ENCODE measurements around the gene IL31RA.

The IL31RA gene

DNA sequence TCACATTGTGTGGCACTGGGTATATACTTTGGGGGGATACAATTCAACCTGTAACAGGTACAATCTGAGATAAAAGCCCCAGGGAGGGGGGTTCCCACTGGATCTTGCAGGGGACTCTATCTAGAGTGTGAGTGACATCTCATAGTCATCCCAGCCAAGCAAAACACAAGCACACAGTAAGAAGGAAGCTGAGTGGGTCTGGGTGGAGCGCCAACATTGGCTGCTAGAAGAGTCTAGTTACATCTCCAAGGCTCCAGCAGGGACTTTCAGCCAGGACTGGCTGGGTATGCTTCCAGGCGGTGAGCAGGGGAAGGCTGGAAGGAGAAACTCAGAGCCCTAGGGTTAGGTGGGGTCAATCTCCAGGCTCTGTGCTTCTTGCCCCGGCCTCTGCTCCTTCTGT, 53.0 kb downstream of the IL31RA start:
- no peak for DNase-seq

DNA sequence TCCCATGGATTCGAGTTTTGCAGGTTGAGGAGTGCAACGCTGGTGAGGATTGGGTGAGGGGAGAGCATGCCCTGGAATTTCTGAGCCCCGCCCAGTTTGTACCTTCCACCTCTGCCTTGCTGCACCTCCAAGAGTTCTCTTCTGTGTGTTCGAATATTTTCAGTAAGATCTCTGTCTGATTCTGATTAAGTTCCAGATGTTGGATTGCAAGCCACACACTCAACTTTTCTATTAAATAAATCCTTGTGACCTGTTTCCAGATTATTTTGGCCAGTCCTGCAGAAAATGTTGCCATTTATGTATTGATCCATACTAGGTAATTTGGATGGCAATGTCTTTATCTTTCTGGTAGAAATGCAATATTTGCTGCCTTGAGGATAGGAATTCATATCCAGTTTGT, 54.1 kb downstream of the IL31RA start:
- no peak for DNase-seq

DNA sequence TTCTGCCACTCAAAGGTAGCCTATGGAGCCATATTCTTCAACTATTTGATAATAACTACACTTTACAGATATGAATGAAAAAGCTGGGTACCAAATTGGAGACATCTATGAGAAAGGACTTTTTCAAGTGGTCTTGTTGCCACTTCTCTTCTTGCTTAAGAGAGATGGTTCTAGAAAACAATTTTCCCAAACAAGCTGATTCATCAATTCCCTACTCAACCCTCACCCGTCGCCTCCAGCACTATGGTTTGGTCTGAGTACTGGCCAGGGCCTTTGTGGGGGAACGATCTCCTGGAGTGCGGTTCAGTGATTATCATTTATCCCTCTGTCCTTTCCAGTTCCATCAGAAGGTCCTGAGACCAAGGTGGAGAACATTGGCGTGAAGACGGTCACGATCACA, 56.8 kb downstream of the IL31RA start:
- no peak for DNase-seq

DNA sequence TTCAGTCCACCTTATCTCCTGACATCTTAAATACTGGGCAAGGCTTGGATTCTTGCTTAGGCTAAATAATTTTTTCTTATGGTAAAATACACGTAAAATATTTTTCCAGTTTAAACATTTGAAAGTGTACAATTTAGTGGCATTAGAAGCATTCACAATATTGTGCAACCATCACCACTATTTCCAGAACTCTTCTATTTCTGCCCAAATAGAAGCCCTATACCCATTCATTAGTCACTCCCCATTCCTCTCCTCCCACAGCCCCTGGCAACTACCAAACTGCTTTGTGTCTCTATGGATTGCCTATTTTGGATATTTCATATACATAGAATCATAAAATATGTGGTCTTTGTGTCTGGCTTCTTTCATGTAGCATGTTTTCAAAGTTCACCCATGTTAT, 57.6 kb downstream of the IL31RA start:
- no peak for DNase-seq

DNA sequence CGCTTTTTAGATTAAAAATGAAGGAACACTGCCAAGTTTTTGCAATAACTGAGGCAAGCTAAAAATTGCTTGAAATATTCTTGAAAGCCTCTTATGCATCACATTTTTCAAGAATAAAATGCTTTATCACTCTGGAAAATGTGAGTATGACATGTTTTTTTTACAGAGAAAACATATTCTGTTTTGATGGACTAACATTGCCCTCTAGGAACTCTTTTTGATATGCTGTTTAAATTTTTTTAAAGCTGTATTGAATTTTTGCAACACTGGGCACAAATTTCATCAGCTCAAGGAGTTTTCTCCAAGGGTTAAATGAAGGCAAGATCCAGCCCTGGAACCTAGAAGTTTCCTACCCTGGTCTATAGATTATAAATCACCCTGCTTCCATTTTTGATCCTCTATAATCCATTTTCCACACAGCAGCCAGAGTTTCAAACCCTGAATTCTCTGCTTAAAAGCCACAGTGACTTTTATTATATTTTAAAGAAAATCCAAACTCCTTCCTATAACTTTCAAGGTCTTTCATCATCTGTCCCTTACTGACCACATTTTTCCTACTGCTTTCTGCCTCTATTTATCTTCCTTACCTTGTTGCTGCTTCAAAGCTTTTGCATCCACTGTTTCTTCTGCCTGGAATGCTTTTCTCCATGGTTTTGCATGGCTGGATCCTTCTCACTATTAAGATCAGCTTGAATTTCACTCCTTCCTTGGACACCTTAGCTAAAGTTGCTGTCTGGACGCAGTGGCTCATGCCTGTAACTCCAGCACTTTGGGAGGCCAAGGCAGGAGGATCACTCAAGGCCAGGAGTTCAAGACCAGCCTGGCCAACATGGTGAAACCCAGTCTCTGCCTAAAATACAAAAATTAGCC, 60.9 kb downstream of the IL31RA start:
- DNase-seq: no peak

DNA sequence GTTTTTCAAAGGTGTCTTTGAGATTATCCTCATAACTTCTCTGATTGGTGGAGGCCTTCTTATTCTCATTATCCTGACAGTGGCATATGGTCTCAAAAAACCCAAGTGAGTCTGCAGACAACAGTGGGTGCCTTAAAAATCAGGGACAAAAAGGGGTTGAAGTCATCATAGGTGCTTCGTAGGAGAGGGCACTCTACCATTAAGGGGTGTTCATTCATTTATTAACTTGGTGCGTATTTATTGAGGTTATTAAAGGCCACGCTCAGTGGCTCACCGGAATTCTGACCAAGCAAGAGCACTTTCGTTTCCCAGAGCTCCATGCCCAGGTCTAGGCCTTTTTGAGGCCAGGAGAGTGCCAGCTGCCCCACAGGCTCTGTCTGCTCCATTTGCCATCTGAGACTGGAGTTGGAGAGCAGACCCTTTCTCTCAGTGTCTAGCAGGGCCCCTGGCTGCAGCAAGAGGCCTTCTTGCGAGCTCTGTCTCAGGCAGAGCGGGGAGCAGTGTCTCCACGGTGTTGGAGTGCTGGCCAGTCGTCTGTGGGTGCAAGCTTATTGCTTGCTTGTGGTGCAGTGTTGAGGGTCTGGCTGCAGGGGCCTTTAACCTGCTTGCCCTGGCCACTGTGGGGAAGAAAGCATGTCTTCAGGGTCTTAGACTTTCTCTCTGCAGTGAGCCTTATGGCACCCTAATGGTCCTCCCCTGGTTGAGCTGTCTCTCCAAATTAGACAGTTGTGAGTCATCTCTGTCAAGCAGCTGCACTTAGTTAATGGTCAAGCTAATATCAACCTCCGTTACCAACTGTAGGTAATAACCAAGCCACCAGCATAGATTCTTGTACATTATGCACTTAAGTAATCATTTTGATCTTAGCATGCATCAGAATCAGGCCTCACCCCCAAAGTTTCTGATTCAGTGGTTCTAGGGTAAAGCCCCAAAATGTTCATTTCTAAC, 62.6 kb downstream of the IL31RA start:
- DNase-seq: no peak

DNA sequence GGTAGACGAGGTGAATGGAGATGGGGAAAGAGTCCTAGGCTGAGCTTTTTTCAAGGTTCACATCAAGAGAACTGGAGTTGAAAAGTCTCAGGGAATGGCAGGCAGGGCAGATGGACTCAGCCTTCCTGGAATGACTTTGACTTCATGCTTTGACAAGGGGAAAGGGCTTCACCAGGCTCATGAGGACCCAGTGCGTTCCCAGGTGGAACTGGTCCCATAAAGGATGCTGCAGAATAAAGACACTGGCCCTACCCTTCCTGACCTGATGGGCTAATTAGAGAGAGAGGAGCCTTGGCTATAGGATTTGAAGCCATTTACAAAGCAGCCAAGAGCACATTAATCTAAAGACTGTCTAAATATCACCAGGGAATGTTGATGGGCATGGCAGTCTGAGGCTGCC, 63.8 kb downstream of the IL31RA start:
- no peak for DNase-seq

DNA sequence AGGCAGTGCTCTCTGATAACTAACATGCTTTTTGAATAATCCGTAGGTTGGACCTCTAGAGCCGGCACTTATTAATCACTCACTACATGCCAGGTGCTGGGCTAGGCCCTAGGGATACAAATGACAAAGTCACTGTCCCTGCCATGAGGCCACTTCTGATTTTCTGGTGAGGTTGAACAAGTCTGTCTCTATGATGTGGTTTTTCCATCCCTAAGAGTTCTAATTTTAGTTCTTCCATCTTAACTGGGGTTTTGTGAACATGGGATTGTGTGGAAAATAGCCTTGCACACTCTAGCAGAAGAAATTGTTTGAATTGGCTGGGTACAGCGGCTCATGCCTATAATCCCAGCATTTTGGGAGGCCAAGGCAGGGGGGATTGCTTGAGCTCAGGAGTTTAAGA, 64.6 kb downstream of the IL31RA start:
- no peak for DNase-seq

DNA sequence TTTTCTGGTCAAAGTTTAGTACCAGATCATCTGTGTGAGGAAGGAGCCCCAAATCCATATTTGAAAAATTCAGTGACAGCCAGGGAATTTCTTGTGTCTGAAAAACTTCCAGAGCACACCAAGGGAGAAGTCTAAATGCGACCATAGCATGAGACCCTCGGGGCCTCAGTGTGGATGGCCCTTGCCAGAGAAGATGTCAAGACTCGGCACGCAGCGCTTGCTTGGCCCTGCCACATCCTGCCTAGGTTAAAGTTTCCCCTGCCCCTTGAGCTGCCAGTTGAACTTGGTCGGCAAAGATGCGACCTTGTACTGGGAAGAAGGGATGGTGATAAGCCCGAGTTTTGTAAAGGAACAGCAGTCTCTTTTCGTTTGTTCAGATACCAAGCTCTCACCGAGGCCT, 65.8 kb downstream of the IL31RA start:
- no peak for DNase-seq

DNA sequence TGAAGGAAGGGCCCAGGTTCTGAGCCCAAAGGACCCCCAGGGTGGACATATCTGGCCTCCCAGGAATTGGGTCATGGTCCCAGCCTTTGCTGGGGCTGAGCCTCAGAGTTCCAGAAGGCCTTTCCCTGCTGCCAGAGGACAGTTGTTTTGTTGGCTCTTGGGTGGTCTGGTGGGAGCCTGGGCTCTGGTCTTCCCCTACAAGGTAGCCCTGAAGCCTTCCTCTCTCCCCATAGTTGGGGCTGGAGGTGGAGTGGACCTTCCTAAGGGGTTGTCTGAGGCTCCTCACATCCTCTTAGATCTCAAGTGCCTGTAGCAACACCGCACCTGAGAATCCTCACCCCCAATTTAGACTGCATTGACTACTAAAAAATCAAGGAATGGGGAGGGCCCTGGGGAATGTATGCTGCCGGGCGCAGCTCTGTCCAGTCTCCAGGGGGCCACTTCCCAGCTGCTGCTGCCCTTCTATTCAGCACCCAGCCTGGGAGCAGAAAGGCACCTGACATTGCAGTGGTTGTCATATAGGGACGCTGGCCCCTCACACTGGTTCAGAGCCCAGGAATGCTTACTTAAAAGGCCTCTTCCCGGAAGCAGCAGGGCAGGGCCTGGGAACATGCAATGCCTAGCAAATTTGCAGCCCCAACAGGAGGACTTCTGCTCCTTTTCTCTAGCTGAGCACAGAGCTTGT, 66.4 kb downstream of the IL31RA start:
- DNase-seq: no peak

DNA sequence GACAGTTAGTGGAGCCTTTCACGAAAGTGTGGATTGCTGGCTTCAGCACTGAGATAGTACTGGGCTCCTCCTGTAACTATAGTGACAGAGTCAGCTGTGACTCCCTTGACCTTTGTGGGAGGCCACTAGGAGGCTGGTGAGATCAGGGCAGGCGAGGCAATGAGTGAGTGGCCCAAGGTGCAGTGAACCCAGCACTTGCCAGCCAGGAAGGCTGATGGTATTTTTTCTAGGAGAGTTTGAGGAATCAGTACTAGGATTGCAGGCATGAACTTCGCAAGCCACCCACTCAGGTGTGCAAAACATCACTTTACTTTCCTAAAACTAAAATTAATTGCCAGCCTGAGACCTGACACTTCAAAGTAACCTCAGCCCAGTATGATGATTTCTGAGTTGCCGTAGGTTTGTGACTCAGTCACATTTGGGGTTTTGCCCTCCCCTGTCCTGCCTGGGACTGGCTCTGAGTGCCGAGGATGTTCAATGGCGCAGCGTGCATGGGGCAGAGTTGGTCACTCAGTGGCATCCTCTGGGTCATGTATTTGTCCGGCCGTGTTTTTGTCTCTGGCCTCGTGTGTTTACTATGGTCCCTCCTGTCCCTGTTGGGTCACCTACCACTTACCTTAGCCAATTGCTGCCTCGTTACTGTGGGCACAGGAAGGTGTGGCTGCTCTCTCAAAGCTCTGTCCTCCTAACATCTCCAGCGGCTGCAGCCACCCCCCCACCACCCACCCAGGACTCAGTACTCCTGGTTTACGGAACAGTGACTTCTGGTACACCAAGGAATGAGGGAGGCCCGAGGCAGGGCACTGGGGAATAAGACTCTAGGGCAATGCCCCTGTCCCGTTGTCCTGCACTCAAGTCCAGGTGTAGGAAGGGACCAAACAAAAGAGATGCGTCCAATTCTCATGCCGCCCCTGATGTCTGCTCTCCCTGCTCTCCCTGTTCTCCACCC, 67.2 kb downstream of the IL31RA start:
- no peak for DNase-seq

DNA sequence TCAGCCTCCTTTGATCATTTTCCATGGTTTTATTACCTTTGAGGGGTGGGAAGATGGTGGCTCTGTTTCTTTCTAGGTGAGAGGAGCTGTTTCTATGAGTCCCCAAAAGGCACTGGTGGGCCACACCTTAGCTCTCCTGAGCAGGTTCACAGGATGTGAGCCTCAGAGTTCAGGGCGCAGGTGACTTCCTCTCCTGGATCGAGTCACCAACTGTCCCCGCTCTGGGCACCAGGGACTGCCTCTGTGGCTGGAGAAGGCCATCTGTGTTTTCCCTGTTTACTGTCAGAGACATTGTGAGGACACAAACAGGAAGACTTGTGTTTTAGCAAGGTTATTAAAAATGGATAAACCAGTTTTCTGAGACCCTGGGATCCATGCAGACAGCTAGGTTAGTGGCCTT, 68.5 kb downstream of the IL31RA start:
- no peak for DNase-seq

DNA sequence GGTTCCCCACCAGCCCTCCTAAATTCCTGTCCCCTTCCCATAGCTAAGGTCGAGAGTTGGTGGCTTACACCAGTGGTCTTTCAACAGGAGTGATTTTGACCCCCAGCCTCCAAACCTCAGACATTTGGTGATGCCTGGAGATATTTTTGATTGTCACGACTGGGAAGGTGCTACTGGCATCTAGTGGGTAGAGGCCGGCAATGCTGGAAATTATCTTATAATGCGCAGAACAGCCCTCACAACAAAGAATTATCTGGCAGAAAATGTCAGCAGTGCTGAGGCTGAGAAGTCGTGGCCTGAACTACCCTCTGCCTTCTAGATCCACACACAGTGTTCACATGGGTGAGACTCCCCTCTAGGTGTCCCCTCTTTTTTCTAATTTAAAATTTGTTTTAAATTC, 69.6 kb downstream of the IL31RA start:
- no peak for DNase-seq

DNA sequence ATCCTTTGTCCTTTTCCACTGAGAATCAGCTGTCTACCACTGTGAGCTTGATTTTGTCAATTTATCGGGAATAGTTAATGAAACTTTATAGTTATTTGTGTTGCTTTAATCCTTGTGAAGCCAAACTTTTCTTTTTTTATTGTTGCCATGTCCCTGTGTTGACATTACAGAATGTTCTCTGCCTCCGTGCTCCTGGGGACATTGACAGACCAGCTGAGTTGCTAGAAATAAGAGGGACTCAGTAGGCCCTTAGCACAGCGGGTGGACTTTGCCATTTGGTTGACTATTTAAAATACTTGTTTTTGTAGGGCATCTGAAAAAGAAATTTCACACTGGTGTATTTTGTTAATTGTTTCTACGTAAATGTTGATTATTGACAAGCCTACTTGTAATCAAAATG, 70.5 kb downstream of the IL31RA start:
- no peak for DNase-seq

DNA sequence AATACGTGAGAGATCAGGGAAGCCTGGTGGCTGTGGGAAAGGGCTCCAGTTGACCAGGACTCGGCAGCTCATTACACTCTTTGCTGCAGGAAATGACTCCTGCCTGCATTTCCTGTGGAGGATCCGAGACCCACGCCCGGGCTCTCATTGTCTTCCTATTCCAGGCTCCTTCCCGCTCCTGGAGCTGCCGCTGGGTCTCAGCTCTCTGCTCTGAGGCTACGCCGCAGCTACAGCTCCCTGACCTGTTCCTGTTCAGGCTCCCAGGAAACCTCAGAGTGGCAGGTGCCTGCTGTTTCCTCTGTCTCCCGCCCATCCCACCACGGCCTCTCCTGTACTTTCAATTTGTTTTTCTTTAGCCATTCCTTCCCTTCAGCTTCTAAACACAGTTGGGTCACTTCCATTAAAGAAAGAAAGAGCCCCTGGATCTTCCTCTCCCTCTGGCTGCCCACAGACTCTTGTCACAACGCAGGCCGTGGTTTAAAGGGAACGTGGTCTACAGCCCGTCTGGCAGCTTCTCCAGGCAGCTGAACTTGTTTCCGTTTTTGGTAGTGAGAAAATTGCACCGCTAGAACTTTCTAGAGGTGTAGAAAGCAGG, 72.1 kb downstream of the IL31RA start:
- DNase-seq: no peak

DNA sequence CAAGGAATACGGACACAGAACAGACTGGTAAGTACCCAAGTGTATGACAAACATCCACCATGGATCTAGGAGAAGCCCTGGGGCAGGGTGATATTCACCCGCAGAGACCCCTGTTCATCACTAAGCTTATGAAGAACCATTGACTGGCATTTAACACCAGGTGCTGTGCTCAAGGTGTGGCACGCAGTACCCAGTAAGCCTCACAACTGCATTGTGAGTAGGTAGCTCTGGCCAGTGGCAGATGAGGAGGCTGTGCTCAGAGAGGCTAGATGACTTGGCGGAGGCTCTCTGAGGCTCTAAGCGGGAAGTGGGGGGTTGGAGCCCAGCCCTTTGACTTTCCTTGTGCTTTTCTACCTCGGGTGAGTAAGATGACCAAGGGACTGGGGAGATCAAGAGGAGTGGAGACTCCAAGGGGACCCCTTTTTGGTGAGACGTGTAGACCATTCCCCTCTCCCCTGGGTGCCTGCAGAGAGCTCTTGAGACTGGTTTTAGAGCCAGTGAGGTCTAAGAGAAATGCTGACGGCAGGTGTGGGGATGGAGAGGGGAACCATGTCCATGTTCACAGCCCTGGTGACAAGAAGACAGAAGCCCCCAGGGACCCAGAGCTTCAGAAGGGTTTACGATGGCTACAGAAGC, 72.8 kb downstream of the IL31RA start:
- no peak for DNase-seq

DNA sequence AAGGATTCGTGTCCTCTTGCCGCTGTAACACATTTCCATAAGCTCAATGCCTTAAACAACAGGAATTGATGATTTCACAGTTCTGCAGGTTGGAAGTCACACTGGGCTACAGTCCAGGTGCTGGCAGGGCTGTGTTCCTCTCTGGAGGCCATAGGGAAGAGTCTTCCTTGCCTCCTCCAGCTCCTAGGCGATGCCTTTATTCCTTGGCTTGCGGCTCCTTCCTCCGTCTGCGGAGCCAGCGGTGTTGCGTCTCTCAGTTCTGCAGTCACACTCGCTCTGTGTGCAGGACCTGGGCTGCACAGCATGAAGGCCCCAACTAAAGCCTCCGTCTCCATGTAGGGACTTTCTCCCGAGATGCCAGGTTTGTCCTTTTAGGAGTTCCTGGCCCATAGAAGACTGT, 73.6 kb downstream of the IL31RA start:
- DNase-seq: no peak

DNA sequence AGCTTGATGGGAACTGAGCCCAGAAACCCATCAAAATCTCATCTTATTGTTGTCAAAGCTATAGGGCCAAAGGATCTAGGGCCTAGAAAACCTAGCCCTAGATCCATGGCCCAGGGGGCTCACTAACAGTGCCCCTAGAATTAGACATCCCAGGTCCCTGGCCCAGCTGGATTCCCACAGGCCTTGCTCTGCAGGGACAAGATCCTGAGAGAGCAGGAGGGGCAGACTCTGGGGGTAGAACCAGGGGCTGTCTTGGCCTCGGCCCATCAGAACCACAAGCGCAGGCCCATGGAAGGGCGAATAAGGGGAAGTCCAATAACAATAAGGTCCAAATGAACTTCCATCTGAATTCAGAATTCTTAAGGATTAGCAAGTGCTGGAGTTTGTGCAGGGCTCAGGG, 74.0 kb downstream of the IL31RA start:
- no peak for DNase-seq

DNA sequence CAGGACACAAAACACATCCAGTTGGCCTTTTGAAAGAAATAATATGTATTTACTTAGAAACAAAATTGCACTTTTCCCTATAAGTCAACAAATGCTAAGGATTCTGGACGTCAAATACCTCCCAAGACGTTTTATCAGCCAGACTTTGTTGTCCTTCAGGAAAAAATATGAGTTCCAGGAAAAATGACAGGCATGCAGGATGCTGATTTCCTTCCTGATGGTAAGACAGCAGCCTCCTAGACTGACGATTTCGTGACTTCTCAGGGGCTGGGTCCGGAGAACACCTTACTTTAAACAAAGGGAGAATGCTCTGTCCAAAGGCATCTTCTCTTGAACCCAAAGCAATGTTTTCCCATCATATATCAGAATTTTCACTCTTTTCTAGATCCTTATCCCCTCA, 74.6 kb downstream of the IL31RA start:
- no peak for DNase-seq

DNA sequence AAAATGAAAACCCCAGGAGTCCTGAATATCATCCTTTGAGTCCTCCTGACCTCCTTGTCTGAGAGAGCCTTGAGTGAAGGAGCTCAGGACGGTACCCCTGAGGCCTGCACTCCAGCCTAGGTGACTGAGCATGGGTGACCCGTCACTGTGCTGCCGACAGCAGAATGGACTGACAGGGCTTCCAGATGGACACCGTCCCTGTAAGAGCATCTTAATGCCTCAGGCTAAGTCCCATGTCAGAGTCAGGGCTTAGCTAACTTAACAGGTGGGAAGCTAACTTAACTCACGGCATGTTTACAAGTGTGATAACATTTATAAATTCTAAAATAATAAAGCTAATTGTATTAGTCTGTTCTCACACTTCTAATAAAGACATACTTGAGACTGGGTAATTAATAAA, 75.3 kb downstream of the IL31RA start:
- no peak for DNase-seq
